OCI-LY1 (cell line): ENCODE results near the gene CYB5R2.

Experiments
- CTCF ChIP-seq: fragments of 200-600 bp; sonication (generic), shearing (Covaris generic); IDR thresholded peaks from 2 replicates; pipeline ENCODE4 v1.5.1; 2017; ENCODE audit warnings: mild to moderate bottlenecking, antibody characterized with exemption, low read length, moderate library complexity, mixed read lengths
- EZH2 ChIP-seq: fragments of 200-600 bp; sonication (generic), shearing (Covaris generic); IDR thresholded peaks from 2 replicates; pipeline ENCODE4 v1.8.0; 2017; ENCODE audit warnings: borderline replicate concordance, mixed run types, mild to moderate bottlenecking, antibody characterized with exemption, low read length, moderate library complexity, mixed read lengths

GRCh38 chr11:7692426-7692825 is 19.1 kb upstream of the CYB5R2 start:
- TF ChIP-seq CTCF (no peak), EZH2 (no peak)
